Choroid plexus epithelial cell (primary cell): Measurements from ENCODE around the gene TOX3.

Source experiments
- DNase-seq: peaks from one replicate; pipeline ENCODE4 v3.0.0-alpha.2; 2010; ENCODE audit warnings: low read depth
- H3K4me3 ChIP-seq: 2 replicates; pipeline ENCODE4 v1.5.1; 2011; ENCODE audit warnings: low read depth, mild to moderate bottlenecking, control low read depth, low read length, moderate library complexity
- TF ChIP-seq, protein P1 (sequence below): conservative IDR thresholded peaks from 2 replicates; pipeline ENCODE4 v1.5.1; 2011; ENCODE audit warnings: low read depth, mild to moderate bottlenecking, control low read depth, inconsistent platforms, low read length, moderate library complexity

The TOX3 gene

GRCh38 chr16:52469091-52469490 lies 77.9 kb downstream of the TOX3 start:
- no peak overlapping the region for H3K4me3 ChIP-seq
- DNase-seq: no peak
- TF ChIP-seq, protein P1, sequence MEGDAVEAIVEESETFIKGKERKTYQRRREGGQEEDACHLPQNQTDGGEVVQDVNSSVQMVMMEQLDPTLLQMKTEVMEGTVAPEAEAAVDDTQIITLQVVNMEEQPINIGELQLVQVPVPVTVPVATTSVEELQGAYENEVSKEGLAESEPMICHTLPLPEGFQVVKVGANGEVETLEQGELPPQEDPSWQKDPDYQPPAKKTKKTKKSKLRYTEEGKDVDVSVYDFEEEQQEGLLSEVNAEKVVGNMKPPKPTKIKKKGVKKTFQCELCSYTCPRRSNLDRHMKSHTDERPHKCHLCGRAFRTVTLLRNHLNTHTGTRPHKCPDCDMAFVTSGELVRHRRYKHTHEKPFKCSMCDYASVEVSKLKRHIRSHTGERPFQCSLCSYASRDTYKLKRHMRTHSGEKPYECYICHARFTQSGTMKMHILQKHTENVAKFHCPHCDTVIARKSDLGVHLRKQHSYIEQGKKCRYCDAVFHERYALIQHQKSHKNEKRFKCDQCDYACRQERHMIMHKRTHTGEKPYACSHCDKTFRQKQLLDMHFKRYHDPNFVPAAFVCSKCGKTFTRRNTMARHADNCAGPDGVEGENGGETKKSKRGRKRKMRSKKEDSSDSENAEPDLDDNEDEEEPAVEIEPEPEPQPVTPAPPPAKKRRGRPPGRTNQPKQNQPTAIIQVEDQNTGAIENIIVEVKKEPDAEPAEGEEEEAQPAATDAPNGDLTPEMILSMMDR: no peak

GRCh38 chr16:52467753-52468152 lies 79.2 kb downstream of the TOX3 start:
- TF ChIP-seq, protein P1: no peak
- no peak overlapping the region for H3K4me3 ChIP-seq
- DNase-seq: no peak

GRCh38 chr16:52466994-52467393 lies 79.9 kb downstream of the TOX3 start:
- no peak for DNase-seq
- TF ChIP-seq, protein P1: no peak
- no peak overlapping the region for H3K4me3 ChIP-seq

DNA sequence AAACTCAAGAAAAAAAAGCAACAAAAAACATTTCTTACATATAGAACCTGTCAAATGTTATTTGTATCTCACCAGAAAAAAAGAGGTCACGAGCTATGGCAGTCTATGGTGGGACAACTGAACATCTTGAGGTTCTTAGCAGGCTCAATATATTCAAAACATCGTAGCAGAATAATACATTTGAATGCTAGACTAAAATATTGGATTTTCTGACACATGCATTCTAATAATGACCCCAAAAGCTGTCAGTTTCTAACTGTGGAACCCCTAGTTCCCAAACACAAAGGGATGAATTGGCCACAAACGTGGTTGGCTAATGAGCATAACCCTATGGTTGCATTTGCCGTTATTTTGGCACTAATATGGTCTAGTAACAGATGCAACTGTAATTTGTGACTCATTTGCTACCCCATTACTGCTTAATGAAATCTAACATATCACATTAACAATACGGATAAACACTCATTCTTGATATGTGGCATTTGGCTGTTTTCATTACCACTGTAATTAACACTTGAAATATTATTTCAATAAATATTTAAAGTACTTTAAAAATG lies 81.2 kb downstream of the TOX3 start:
- no peak overlapping the region for H3K4me3 ChIP-seq
- TF ChIP-seq, protein P1: no peak
- DNase-seq: no peak

DNA sequence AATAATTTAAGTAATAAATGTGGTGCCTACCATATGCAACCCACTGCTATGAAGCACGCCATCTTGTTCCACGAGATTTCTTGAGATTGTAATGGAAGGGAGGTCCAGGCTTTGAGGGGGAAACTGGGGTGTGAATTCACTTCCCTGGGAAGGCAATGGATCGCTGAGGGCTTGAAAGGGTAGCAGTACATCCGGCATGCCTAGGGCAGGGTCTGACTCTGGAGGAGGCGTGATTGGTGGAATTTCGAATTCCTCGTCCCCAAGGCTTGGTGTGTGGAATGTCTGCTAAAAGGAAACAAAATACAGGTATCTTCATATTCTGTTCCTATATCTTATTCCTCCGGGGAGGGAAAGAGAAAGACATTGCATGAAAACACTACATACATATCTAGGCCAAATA lies 83.0 kb downstream of the TOX3 start:
- TF ChIP-seq, protein P1: no peak
- H3K4me3 ChIP-seq: no peak overlapping the region
- no peak for DNase-seq

GRCh38 chr16:52462816-52463215 lies 84.1 kb downstream of the TOX3 start:
- TF ChIP-seq, protein P1: no peak
- H3K4me3 ChIP-seq: no peak overlapping the region
- no peak for DNase-seq

DNA sequence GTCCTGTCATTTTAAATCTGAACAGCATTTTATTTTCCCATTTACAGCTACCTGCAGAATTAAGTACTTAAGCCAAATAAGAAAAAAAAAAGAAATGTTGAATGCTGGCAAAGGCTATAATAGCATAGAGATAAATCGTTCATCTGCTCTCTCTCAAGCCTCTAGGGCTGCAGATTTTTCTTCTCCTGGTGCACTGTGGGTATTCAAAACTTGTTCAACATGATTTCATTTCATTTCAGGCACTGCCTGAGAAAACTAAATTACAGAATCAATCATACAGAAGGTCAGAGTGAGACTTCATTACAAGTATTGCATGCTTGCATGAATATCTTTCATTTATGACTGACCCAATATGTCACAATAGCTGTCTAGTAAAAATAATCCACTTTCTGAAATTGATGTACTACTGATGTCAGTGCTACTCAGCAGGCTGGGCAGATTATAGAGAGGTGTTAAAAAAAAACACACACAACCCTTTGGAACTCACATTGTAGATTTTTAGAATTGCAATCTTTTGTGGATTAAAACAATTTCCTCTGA lies 86.2 kb downstream of the TOX3 start:
- no peak overlapping the region for H3K4me3 ChIP-seq
- no peak for DNase-seq
- TF ChIP-seq, protein P1: no peak
